Muscle layer of colon (tissue), 2 donors: ENCODE measurements around the gene EFNA2.
"Not testable (repeated sequence)": the region's sequence is repeated elsewhere in the genome, so short reads cannot be mapped to it uniquely, and the experiment has no call there.

Experiments used
- H3K27ac ChIP-seq: one replicate; pipeline ENCODE4 v1.7.0; 2013; ENCODE audit warnings: low read depth, mild to moderate bottlenecking, low read length, moderate library complexity
- H3K27me3 ChIP-seq, 2 donors: one replicate each; pipeline ENCODE4 v1.7.0; 2013; ENCODE audit warnings: low read length in 2 of 2, mild to moderate bottlenecking in 2 of 2; ENCODE audit not compliant: insufficient read depth in 2 of 2, control insufficient read depth in 1 of 2
- H3K36me3 ChIP-seq: one replicate; pipeline ENCODE4 v1.7.0; 2013; ENCODE audit warnings: mild to moderate bottlenecking, low read length; ENCODE audit not compliant: insufficient read depth
- H3K4me1 ChIP-seq: one replicate; pipeline ENCODE4 v1.7.0; 2013; ENCODE audit warnings: mild to moderate bottlenecking, low read length; ENCODE audit not compliant: insufficient read depth
- H3K4me3 ChIP-seq, 2 donors: one replicate each; pipeline ENCODE4 v1.7.0; 2013; ENCODE audit warnings: low read length in 2 of 2, low read depth in 1 of 2, mild to moderate bottlenecking in 1 of 2, moderate library complexity in 1 of 2
- H3K9ac ChIP-seq: one replicate; pipeline ENCODE4 v1.7.0; 2013; ENCODE audit warnings: low read length
- H3K9me3 ChIP-seq: one replicate; pipeline ENCODE4 v1.7.0; 2013; ENCODE audit warnings: mild to moderate bottlenecking, low read length
- donor health status: abdominal sarcoma.
- donor health status: Adenocarcinoma of cecum.

The EFNA2 gene

DNA sequence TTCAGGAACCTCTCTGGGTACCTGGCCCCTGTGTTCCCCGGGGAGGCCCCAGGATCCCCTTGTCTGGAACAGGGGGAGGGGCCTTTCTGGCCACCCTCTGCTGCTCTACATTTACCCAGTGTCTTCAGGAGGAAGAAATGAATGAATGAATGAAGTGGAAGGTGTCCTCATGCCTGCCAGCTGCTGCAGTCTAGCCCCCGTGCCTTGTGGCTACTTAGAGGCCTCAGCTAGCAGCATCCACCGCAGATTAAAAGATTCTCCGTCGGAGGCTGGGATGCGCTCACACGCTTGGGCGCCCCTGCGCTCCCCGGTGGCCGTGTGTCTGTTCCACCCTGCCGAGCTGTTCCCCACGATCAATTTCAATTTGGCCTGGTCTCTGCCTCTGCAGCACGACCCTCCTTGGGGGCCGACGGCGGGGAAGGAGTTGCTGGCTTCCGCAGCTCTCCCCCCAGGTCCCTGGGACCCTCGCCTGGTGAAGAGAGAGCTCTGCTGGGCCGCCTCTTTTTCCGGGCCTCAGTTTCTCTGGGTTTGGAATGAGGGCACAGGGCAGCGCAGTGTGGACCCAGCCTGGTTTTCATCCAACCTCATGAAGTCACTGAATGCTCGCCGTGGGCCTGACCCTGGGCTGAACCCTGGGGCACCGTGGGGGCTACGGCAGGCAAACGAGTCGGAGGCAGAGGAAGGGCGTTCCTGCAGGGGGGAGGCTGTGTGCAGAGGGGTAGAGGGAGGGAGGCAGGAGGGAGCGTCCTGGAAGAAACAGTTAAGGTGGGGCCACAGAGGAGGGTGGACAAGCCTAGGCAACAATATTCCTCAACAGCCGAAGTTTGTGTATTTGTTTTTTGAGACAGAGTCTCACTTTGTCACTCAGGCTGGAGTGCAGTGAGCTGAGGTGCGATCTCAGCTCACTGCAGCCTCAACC lies 28.3 kb downstream of the EFNA2 start:
- no peak overlapping the region for H3K27ac ChIP-seq
- H3K4me3 ChIP-seq = no peak overlapping the region
- H3K9me3 ChIP-seq = no peaks in the 10 kb centered on the region
- H3K4me1 ChIP-seq = no peaks in the 10 kb centered on the region
- no peak overlapping the region for H3K9ac ChIP-seq
- H3K27me3 ChIP-seq = peaks cover 14 to 67% of the 10 kb centered on the region in 2 donors
- no peaks in the 10 kb centered on the region for H3K36me3 ChIP-seq

DNA sequence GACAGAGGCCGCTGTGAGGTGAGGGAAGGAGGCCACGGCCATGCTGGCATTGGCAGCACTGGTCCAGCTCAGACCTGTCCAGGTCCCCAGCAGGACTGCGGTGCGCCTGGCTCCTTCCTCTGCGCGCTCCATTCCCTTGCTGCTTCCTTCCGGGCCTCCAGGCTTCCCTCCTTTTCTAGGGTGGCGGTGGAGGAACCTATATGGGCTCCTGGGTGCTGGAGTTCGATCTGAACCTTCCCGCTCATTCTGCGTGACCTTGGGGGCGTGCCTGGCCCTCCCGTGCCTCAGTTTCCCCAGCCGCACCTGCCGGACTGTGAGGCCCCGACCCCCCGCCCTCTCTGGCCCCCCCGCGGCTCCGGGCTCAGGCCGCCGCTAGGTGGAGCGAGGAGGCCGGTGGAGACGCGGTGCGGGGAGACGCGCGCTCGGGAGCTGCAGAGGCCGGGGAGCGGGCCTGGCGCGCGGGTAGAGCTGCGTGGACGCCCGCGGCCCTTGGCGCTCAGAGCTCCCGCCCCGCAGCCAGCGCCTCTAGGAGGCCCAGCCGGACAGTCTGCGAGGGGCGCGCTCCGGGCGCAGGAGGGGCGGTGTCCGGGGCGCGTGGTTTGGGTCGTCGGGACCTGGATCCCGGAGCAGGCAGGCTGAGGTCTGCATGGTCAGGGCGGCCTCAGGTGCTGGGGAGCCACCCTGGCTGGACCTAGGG lies 29.9 kb downstream of the EFNA2 start:
- Histone ChIP-seq H3K27ac (no peak overlapping the region), H3K27me3 (peaks cover 9 to 57% of the 10 kb centered on the region in 2 donors), H3K4me1 (no peaks in the 10 kb centered on the region), H3K9ac (no peak overlapping the region), H3K4me3 (peak overlapping the region in 1 of 2 donors; percentile 32), H3K36me3 (no peaks in the 10 kb centered on the region), H3K9me3 (no peaks in the 10 kb centered on the region)

DNA sequence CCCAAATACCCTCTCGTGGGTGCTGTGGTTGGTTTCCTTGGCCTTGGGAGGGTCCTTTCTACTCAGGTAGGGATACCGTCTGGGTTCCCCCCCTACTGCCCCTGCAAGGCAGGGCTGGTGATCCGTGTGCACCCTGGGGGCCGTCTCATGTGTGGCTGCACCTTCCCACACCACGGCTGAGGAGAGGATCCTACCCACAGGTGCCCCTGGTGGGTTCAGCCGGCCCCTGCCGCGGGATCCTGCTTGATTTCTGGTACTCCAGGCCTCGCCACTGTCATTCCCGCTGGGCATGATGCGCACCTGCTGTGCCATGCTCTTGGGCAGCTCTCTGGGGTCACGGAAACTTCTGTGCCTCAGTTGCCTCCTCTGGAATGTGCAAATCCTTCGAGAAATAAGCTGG lies 30.8 kb downstream of the EFNA2 start:
- no peak overlapping the region for H3K4me3 ChIP-seq
- no peak overlapping the region for H3K9ac ChIP-seq
- H3K27ac ChIP-seq = no peak overlapping the region
- peaks cover 9 to 54% of the 10 kb centered on the region in 2 donors for H3K27me3 ChIP-seq
- H3K36me3 ChIP-seq = no peaks in the 10 kb centered on the region
- H3K4me1 ChIP-seq = no peaks in the 10 kb centered on the region
- H3K9me3 ChIP-seq = no peaks in the 10 kb centered on the region

DNA sequence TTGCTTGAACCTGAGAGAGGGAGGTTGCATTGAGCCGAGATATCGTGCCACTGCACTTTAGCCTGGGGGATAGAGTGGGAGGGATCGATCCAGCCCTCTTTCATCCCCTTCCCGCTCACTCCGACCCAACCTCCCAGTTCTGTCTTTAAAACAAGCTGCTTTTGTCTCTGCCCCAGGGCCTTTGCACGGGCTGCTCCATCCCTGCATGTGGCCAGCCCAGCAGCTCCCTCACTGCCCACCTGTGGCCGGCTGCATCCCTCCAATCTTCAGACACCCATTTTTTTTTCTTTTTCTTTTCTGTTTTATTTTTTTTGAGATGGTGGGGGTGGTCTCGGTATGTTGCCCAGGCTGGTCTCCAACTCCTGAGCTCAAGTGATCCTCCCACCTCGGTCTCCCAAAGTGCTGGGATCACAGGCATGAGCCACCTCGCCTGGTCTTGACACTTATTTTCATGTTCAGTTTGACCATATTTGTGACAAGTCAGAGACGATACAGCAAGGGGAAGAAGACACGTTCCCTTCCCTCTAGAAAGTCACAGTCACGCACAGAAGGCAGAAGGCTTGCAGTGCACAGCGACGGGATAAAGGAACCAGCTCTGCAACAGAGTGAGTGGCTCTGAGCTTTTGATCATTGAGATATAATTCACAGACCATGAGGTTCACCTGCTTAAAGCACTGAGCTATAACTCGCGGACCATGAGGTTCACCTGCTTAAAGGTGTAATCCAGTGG lies 31.8 kb downstream of the EFNA2 start:
- H3K9ac ChIP-seq = no peak overlapping the region
- H3K36me3 ChIP-seq = no peaks in the 10 kb centered on the region
- peaks cover 9 to 50% of the 10 kb centered on the region in 2 donors for H3K27me3 ChIP-seq
- no peak overlapping the region for H3K4me3 ChIP-seq
- H3K9me3 ChIP-seq = no peaks in the 10 kb centered on the region
- no peak overlapping the region for H3K27ac ChIP-seq
- H3K4me1 ChIP-seq = no peaks in the 10 kb centered on the region

DNA sequence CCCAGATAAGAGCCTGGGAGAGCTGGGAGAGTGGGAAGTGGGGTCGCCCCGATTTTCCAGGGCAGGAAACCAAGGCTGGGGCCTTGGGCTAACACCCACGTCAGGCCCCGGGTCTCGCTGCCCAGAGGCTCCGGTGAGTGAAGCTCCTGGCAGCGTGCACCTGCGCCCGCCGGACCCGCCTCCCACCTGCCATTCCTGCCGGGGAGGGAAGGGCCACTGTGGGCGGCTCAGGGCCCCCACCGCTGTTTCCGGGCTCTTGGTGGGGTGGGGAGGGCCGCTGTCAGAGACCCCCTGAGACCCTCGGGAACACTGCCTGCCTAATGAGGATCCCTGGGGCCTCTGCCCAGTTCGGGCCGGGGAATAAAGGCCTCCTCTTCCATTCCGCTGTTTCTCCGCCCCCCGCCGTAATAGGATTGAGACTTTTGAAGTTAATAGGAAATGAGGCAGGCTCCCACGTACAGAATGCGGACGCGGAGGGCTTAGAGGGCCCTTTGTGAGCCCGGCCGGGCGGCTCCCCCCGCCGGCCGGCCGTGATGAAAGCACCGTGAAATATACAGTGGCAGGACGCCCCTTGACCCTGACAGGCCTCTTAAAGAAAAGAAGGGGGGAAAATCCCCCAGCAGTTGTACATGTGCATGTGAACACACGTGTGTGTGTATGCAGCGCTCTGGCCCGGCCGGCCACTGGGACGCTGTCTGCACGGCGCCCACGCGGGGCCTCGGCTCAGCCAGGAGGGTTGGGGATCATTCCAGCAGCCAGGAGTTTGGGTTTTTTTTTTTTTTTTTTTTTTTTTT lies 33.2 kb downstream of the EFNA2 start:
- Histone ChIP-seq H3K36me3 (no peaks in the 10 kb centered on the region), H3K4me3 (no peak overlapping the region), H3K27me3 (peaks cover 9 to 53% of the 10 kb centered on the region in 2 donors), H3K4me1 (no peaks in the 10 kb centered on the region), H3K9ac (no peak overlapping the region), H3K9me3 (no peaks in the 10 kb centered on the region), H3K27ac (no peak overlapping the region)

DNA sequence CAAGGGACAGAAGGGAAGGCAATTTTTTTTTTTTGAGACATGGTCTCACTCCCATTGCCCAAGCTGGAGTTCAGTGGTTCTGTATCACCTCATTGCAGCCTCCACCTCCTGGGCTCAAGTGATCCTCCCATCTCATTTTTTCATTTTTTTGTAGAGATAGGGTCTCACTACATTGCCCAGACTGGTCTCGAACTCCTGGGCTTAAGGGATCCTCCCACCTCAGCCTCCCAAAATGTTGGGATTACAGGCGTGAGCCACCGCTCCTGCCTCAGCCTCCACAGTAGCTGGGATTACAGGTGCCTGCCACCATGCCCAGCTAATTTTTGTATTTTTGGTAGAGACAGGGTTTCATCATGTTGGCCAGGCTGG lies 34.6 kb downstream of the EFNA2 start:
- not testable (repeated sequence) for H3K4me1 ChIP-seq, H3K9me3 ChIP-seq, H3K27ac ChIP-seq, H3K4me3 ChIP-seq, H3K36me3 ChIP-seq, H3K9ac ChIP-seq
- peaks cover 9 to 56% of the 10 kb centered on the region in 2 donors for H3K27me3 ChIP-seq

DNA sequence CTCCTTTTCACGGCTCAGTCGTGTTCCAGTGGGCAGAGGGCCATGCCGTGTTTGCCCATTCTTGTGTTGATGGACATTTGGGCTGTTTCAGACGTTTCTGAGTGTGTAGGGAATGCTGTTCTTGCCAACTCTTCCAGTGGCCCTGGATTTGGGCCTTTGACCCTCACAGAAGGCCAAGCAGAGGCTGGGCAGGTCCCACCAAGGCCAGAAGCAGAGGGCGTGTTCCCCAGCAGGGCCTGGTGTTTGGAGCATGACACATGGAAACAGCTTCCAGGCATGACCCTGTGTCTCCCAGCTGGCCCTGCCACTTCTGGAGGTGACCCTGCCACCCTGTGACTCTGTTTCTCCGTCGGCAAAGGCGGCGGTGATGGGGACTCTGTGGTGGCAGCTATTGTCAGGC lies 35.9 kb downstream of the EFNA2 start:
- Histone ChIP-seq H3K27me3 (peaks cover 2 to 44% of the 10 kb centered on the region in 2 donors), H3K9ac (no peak overlapping the region), H3K9me3 (no peaks in the 10 kb centered on the region), H3K36me3 (no peaks in the 10 kb centered on the region), H3K4me1 (peaks cover 10% of the 10 kb centered on the region), H3K4me3 (no peak overlapping the region), H3K27ac (no peak overlapping the region)

DNA sequence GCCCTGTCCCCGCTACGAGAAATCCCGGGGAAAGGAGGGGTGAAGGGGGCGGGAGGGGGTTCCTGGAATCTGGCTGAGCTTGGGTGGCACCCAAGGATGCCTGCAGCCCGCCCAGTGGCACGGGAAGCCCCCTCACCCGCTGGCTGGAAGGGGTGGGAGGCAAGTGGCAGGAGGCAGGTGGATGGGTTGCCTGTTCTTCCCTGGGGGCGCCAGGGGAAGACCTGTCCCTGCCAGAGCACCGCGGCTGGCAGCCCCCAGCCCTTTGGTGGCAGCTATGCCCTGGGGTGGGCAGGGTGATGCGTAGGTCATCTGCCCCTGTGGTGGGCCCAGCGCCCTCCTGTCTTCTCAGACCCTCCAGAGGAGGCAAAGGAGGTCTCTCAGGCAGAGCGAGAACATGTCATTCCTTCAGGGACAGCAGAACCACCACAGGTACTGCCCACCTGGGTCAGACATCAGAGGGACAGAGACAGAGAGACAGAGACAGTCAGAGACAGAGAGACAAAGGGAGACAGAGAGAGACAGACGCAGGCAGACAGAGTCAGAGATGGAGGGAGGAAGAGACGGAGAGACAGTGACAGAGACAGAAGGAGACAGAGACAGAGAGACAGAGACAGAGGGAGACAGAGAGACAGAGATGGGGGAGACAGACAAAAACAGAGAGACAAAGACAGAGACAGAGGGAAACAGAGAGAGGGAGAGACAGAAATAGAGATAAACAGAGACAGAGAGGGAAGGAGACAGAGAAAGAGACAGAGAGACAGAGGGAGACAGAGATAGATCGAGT lies 36.7 kb downstream of the EFNA2 start:
- Histone ChIP-seq H3K36me3 (no peaks in the 10 kb centered on the region), H3K9me3 (no peaks in the 10 kb centered on the region), H3K4me1 (peaks cover 10% of the 10 kb centered on the region), H3K27ac (no peak overlapping the region), H3K4me3 (no peak overlapping the region), H3K27me3 (peaks cover 0 to 39% of the 10 kb centered on the region in 2 donors), H3K9ac (no peak overlapping the region)

DNA sequence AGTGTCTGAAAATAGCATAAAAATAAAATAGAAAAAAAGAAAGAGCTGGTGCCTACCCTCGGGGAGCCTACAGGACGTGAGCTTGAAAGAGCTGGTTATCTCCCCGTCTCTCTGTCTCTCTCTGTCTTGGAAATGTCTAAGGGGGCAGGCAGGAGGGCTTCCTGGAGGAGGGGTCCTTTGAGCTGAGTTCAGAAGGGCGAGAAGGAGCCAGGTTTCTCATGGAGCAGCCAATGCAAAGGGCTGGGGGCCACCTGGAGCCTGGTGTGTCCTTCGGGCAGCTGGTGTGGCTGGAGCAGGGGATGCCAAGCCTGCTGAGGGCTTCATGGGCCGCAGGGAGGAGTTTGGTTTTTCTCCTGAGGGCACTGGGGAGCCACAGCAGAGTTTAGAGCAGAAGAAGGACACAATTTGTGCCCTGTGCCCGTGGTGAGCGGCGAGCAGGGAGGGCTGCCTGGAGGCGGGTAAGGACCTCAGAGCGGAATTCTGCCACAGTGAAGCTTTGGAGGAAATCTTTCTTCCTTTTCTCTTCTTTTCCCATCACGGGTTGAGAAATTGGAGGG lies 38.7 kb downstream of the EFNA2 start:
- Histone ChIP-seq H3K27me3 (peaks cover 0 to 26% of the 10 kb centered on the region in 2 donors), H3K36me3 (no peaks in the 10 kb centered on the region), H3K9me3 (no peaks in the 10 kb centered on the region), H3K4me3 (peak overlapping the region in 1 of 2 donors; percentile 47), H3K9ac (no peak overlapping the region), H3K27ac (no peak overlapping the region), H3K4me1 (peaks cover 10% of the 10 kb centered on the region)
